HG02610 (cell line): ENCODE measurements around the gene QSOX2.

Experiments used
- ATAC-seq: cut with Tn5 transposase; IDR thresholded peaks from one replicate; pipeline ENCODE4 v1.9.1; 2021; ENCODE audit warnings: mild to moderate bottlenecking, moderate library complexity; ENCODE audit not compliant: unreplicated experiment

QSOX2 gene

DNA sequence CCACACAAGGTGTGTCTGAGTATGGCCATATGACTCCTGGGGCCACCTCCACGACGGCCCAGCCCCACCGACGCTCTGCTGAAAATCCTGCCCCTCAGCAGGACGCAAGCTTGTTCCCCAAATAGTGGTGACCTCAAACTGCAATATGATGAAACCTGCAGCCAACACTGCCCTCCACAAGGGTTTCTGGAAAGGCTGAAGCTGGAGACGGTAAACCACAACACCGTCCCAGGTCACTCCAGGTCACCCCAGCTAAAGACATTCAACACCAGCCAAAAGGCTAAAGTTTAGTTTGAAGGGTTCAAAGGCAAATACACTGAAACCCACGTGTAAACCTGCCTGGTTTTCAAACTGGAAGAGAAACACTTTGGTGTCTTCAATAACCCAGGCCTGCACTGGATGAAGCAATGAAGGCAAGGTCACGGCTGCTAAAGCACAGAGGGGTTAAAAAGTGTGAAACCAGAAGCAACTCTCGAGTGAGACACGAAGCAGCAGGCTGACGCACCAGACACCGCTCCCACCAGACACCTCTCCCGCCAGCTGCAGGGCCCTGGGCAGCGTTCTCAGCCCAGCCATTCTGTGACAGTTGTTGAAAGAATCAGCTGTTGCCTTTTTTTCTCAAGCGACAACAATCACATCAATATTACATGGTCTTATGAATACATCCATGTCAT lies 38.9 kb downstream of the QSOX2 start:
- no peak for ATAC-seq

DNA sequence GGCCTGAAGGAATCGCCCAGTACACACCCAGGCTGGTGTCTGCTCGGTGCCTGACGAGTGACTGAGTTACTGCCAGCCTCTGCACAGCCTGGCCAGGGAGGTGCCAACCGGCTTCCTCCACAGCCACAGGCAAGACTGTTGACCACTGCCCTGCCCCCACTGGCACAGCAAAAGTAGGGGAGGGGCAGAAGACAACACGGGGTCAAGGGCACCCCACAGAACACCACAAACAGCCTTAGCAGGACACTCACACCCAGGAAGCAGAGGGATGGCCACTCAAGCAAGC lies 40.0 kb downstream of the QSOX2 start:
- ATAC-seq = no peak

DNA sequence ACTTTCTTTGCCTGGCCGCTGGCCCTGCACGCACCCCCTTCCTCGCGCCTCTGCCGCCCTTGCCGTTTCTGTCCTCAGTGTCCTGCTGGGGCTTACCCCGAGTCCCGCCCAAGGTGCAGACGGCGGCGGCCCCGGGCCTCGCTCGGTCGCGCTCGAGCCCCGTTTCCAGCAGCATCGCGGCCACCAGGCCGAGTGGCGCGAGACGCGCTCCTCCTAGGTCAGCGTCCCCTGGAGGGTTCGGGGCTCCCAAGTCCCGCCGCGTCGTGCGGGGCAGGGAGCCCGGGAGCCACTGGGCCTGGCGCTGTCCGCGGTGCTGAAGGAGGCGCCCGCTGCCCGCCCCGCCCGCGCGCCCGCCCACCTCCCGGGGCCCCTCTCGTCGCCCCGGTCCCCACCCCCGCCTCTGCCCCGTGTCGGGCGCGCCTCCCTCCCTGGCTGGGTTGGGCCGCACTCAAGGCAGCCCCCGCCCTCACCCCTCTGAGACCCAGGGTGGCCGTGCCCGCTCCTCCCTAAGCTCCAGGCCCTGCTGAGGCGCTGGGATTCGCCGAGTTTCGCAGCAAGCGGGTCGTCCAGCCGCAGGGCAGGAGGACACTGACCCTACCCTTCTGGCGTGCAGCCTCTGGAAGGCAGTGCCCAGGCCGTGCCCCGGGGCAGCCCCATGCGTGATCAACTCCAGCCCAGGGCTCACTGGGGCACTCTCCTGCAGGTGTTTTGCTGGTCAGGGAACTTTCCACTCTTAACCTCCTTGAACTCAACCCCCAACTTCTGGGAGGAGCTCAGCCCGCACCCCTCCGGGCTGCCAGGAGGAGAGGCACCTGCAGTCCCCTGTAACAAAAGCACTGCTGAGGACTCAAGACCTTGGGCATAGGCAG lies 40.5 kb downstream of the QSOX2 start, which contains the start of gene LHX3:
TSS of gene LHX3 (minus strand) at position 291 of the 869 bp plus-strand sequence. CDS start at position 175, 116 bp downstream.
- ATAC-seq = no peak

DNA sequence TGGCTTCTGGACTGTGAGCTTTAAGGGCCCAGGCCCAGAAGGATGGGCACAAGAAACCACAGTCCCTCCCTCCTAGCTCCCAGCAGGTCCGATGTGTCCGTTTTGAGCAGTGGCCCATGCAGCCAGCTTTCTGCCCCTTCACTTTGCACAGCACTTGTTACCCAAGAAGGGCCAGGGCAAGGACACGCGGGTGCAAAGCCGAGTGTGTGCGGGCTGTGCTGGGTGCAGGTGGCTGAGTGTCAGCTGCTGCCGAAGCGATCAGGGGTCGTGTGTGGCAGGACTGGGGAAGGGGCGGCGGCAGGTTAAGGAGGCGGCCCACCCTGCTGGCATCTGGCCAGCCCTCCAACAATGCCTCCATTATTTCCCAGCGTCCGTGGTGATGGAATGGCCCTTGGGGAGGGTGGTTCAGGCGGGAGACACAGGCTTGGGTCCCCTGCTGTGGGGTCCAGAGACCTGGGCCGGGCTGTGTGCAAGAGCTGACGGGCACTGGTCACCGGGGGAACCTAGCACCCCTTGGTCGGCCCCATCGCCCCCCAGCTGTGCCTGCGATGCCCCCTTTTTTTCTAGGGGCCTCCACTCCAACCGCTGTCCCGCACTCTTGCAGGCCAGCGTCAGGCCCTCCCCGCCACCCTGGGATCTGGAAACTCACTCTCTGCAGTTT lies 41.3 kb downstream of the QSOX2 start:
- no peak for ATAC-seq

DNA sequence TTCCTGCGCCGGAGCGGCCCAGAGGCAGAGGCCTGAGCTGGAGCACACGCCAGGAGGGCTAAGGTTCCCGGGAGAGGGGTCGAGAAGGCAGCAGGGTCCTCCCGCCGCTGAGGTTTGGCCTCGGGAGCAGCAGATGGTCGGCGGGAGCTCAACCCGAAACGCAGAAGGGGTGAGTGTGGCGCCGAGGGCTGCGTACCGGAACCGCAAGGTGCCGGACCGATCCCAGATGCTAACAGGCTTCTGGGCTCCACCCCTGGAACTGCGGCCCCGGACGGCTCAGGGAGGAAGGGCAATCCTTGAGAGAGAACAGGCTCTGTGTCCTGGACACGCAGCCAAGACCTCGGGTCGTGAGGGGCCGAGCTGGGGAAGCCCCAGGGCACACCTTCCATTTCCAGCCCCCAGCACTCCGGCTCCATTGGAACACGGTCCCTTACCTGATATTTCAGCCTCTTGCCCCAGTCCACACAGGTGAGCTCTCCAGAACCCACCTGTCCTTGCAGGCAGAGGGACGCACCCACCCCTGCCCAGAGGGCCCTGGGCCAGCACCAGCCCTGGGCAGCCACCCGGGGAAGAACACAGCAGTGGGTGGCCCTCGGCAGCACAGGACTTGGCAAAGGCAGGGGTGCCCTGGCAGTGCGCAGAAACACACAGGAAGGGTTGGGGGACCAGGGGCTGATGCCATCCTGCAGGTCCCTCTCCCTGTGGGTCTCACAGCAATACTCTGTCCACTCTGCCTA lies 42.0 kb downstream of the QSOX2 start:
- ATAC-seq = no peak

DNA sequence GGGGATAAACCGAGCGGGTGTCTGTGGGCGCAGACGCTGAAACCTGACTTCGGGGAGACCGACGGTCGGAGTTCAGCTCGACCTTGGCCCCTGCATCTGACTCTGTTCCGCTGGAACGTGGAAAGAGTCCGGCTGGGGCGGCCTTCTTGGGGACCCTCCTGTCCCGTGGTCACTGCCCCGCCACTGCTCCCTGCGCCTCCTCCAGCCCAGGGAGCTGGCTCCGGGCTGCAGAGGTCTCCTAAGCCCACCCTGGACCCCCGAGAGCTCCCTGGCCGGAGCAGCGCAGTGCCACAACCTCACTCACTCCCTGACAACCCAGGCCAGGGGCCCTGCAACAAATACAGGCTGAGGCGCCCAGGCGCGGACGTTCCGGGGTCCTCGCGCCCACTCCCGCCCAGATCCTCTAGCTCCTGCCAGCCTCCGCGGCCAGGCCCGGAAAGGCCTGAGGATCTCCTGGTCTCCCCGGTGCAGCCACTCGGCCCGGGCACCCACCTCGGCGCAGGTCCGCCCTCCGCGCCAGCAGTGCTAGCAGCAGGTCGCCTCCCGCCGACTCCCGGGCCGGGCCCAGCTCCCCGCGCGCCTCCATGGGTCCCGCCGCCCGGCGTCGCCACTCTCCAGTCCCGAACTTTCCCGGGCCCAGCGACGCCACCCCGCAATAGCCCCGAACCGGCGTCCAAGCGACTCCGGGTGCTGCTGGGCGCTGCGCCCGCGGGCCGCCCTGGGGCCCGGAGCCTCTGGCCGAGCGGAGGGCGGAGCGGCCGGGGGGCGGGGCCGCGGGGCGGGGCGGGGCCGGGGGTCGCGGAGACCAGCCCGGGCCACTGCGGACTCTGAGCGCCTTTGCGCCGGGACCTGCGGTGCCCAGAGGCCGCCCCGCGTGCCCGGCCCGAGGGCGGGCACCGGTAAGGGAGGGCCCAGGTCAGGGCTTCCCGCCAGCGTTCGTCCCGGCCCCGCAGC lies 42.9 kb downstream of the QSOX2 start:
- no peak for ATAC-seq

DNA sequence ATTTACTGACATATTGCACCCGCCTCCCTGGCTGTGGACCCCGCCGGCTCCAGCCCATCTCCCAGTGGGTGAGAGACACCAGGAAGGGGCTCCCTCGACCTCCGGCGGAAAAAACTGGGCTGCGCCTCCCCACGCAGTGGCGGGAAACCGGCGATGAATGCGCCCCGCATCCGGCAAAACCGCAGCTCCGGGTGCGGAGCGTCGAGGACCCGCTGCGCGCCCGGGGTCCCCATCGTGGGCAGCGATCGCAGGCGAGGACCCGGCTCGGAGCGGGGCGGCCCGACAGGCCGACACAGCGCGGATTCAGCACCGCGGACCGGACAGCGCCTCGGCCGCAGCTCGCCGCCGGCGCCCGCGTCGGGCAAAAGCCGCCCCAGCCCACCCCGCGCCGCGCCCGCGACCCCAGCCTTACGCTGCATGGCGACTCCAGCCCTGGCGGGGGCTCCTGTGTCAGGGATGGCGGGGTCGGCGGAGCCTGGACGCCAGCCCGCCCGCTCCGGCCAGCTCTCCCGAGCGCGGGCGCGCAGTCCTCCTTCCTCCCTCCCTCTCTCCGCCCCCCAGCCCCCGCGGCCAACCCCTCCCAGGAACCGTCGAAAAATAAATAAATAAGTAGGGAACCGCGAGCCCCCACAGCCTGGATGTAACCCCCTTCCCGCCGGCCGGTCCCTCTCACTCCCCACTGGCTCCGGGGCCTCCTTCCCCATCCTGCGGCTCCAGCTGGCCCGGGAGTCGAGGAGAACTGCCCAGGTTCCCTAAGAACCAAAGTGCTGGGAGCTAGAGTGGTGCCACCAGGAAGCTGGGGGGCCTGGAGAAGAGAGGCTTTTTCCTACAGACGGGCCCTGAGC lies 43.8 kb downstream of the QSOX2 start:
- no peak for ATAC-seq

DNA sequence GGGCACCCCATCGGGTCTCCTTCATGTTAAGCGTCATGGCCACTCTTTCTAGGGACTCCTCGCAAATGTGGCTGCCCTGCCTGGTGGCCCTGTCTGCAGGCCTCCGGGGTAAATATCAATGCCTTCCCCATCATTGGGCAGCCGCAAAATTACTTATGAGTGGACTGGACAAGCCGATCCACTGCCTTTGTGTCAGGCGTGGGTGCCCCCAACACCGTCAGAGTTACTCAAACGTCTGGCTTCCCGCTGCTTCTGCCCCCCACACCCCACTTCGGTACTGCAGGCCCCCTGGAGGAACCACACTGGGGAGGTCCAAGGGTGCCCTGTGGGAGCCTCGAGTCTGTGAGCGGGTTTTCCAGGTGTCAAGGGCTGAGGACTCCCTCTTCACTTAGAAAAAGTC lies 44.4 kb downstream of the QSOX2 start:
- ATAC-seq = no peak

DNA sequence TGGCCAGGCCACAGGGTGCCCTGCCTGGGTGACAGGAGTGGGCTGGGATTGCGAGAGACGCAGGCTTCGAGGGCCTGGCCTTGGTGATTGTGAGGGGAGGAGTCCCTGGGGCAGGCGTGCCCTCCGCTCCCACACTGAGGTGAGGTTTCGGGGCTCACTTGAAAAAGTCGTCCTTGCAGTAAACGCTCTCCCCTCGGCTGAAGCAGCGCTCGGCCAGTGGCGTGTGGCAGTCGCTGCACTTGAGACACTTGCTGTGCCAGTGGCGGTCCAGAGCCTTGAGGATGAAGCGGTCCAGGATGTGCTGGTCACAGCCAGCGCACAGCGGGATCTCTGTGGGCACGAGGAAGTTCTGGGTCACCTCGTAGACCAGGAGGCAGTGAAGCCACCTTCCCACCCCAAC lies 45.2 kb downstream of the QSOX2 start:
- ATAC-seq = no peak

DNA sequence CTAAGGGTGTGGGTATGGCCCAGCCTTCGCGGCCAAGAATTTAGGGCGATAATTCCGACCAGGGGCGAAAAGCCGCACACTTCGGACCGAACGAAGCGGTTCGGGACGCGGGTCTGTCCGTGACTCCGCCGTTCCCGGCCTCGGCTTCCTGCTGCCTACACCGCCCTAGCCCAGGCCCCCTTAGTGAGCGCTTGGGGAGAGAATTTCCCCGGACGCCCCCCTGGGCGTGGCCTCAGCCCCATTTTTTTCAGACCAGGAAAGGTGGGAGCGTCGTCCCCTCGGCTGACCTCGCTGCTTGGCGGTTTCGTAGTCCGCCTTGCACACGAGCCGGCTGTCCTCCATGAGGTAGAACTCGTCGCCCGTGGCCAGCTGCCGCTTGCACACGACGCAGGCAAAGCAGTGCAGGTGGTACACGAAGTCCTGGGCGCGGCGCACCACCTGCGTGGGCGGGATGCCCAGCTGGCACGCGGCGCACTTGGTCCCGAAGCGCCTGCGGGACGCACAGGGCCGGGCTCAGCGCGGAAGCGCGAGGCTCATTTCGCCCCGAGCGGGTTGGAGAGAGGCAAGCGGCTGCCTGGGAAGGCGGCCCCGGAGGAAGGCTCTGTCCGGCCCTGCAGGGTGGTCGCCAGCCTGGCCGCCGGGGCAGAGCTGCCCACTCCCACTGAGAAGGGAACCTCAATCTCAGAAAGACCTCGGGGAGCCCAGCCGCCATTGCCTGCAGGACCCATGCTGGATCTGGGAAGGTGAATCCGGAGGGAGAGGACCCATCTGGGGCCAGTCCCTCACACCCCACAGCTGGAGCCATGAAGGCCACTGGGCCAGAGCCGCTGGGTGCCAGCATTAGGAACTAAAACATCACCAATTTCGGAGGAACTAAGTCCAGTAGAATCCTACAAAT lies 46.0 kb downstream of the QSOX2 start:
- no peak for ATAC-seq

DNA sequence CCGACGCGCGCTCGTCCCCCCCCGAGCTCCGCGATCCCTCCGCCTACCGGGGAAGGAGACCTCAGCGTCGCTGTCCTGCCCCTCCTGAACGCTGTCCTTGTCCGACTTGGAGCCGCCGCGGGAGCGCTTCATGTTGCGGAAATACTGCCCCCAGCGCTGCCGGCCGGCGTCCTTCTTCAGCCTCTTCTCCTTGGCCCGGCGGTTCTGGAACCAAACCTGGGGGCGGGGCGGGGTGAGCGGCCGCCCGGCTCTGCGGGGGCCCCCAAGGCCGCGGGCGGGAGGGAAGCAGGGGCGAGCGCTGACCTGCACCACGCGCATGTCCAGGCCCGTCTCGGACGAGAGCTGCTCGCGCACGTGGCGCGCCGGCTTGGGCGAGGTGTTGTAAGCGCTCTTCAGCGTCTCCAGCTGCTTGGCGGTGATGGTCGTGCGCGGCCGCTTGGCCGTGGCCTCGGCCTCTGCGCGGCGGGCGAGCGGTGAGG lies 47.0 kb downstream of the QSOX2 start:
- ATAC-seq = no peak

DNA sequence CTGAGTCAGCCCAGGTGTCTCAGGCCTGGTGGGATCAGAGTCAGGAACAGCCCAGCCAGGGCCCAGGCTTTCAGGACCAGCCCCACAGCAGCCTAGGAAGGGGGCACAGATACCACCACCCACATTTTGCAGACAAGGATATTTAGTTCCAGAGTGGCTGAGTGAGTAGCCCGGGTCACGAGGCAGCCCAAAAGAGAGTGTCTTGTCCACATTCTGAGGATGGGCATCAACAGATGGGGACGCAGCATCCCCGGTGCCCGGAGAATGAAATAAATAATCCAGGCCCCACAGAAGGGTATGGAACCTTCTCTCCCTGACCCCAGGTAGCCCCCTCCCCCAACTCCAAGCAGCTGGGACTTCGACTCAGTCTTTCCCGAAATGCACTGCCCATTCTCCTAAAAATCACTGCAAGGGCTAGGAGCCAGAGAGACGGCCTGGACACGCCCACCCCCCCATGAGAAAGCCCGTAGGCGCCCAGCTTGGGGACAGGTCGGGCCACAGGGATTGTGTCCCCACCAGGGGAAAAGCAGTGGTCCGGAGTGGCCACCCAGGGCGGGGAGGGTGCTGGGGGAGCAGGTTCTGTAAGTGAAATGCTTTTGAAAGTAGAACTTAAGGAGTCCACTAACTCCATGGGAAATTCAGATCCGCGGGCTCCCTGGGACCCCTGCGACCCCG lies 47.5 kb downstream of the QSOX2 start:
- no peak for ATAC-seq

DNA sequence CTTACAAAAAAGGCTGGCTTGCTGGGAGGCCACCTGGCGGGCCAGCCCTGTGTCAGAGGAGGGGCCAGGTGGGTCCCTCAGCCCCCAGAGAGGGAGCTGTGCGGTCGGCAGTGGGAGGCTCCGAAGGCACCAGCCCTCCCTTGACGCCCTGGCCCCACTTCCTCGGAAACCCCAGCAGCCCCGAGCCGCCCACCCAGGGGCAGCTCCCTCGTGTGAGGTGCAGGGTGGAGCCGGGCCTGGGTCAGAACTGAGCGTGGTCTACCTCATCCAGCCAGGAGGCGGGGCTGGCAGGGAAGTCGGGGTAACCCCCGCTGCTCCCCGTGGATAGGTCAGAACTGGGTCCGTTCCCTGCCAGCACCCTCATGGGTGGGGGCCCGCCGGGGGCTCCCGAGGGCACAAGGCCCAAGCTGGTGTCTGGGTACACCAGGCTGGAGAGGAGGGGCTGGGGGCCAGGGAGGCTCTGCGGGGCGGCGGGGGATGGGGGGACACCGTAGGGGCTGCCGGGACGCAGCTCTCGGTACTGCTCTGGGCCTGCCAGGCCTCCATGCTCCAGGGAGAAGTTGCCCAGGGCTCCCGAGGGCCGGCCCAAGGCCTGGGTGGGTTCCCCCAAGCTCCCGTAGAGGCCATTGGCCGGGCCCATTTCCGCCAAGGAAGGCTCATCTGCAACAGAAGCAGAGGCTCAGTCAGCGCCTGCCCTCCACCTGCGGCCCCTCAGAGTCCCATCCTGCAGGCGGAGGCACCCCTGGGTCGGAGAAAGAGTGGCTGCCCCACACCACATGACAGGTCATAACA lies 48.3 kb downstream of the QSOX2 start:
- no peak for ATAC-seq

DNA sequence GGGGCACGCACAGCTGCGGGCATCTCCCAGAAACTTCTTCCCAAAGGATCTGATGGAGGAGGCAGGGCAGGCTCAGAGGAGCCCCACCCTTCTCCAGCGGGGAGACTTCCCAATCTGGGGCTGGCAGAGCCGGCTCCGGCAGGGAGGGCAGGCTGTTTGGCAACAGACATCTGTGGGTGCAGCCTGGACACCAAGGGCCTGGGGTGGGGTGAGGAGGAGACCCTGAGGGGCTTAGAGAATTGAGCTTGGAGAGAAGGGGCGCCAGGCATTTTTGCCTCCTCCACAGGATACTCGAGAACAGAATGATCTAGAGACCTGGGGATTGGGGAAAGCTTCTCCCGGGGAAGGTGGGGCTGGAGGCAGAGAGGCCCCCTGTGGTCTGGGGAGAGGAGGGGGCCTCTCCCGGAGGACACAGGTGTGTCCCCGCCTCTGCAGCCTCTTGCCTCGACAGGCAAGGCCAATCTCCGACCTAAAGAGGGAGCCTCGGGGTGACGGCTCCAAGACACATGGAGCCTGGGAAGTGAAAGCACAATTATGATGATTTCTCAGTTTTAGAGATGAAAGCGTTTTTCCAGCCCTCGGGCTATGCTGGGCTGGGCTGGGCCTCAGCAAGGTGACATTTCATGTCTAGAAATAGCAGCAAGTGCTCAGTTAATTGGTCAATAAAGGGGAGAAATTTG lies 49.1 kb downstream of the QSOX2 start:
- no peak for ATAC-seq

DNA sequence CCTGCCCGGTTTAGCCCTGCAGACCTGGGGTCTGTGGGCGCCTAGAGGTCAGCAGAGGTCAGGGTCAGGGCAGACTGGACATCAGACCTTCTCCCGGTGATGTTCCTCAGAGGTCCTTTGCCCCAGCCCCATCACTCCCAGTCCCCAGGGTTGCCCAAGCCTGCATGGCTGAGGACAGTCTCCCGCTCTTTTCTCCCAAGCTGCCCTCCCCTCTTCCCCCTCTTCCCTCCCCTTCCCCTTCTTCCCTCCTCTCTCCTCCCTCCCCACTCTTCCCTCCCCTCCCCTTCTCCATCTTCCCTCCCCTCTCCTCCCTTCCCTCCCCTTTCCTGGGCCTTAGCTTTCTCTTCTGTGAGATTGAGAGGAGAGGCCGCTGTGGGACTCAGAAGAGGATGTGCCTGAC lies 51.1 kb downstream of the QSOX2 start:
- ATAC-seq = no peak

DNA sequence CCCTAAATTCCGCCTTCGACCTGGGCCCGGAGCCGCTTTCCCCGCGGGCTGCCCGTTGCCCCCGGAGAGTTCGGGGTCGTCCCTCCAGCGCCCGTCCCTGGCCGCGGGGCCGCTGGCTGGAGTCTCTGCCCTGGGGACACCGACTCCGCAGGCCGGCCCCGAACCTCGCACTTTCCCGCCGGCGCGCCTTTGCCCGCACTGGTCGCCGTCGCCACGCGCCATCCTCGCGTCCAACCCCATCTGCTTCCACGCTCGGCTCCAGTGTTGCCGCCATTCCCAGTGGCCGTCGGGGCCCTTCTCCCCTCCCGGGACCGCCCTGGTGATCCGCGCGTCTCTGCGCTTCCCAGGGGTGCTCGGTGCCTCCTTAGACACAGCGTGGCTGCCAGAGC lies 51.7 kb downstream of the QSOX2 start:
- ATAC-seq = no peak
